Measurements from ENCODE around the gene ZNF354B.

GRCh38 chr5:178859625-178860521, at the start of gene ZNF354B:
- TF ChIP-seq CTCF (IDR thresholded peaks at IDR 0.05; ENCODE audit: extremely low read depth in 1 of 2, insufficient read depth in 1 of 2, low read depth in 1 of 2, low read length in 2 of 2) = no peak
- no peak for TF ChIP-seq JUN (IDR thresholded peaks at IDR 0.05; ENCODE audit: borderline replicate concordance, insufficient read depth, insufficient read length, low read depth)
